ENCODE measurements around the gene APLP2. TPM values are rescaled to one million over a fixed set of nuclear protein-coding genes. Genes with fewer than 3 reads are reported as not detected.

Gene APLP2
- total and polyA plus RNA-seq, 2 experiments from 2014 or later, result 481 to 485 TPM

DNA sequence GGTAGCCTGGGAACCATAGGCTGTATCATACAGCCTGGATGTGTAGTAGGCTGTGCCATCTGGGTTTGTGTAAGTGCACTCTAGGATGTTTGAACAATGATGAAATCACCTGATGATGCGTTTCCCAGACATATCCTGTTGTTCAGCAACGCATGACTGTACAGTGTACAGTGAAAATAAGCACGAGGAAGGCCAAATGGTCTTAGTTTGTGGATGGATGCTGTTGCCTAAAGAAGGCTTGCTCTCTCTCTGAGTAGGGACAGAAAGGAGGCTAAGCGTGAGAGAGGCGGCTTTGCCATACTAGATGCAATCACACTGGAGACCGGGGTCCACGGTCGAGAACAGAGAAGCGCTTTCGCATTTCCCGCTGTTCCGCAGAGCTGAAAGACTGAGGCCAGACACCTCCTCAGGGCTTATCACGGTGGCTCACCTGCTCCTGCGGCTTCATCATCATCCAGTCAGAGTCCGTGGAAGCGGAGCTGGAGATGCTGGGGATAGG, 27.6 kb upstream of the APLP2 start:
- Histone ChIP-seq H4K20me1 (ENCODE audit: insufficient read depth, poor library complexity, severe bottlenecking) (no peaks in the 10 kb centered on the region), H3K27me3 (no peaks in the 10 kb centered on the region), H3K79me2 (no peaks in the 10 kb centered on the region), H3K4me1 (ENCODE audit: insufficient read depth) (no peaks in the 10 kb centered on the region), H2AFZ (no peak overlapping the region), H3K4me3 (no peak overlapping the region), H3K27ac (no peak overlapping the region), H3K36me3 (replicated peaks; ENCODE audit: insufficient read depth, low read depth) (no peaks in the 10 kb centered on the region), H3K9me3 (ENCODE audit: low read depth) (no peaks in the 10 kb centered on the region), H3K4me2 (no peak overlapping the region), H3K9me2 (replicated peaks; ENCODE audit: insufficient read depth) (no peaks in the 10 kb centered on the region)
- no peak for DNase-seq (ENCODE audit: low spot score)
- WGBS (ENCODE audit: low lambda C conversion rate, missing lambda C conversion rate), result 85% methylated on average over 16 of the region's 16 CpGs
- no peak for TF ChIP-seq EZH2phosphoT487 (IDR thresholded peaks at IDR 0.05; ENCODE audit: low read depth, severe bottlenecking, unreplicated experiment)
- TF ChIP-seq, protein P1, sequence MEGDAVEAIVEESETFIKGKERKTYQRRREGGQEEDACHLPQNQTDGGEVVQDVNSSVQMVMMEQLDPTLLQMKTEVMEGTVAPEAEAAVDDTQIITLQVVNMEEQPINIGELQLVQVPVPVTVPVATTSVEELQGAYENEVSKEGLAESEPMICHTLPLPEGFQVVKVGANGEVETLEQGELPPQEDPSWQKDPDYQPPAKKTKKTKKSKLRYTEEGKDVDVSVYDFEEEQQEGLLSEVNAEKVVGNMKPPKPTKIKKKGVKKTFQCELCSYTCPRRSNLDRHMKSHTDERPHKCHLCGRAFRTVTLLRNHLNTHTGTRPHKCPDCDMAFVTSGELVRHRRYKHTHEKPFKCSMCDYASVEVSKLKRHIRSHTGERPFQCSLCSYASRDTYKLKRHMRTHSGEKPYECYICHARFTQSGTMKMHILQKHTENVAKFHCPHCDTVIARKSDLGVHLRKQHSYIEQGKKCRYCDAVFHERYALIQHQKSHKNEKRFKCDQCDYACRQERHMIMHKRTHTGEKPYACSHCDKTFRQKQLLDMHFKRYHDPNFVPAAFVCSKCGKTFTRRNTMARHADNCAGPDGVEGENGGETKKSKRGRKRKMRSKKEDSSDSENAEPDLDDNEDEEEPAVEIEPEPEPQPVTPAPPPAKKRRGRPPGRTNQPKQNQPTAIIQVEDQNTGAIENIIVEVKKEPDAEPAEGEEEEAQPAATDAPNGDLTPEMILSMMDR (IDR thresholded peaks at IDR 0.05; ENCODE audit: poor library complexity), result no peak
- no peak for TF ChIP-seq EZH2 (IDR thresholded peaks at IDR 0.05; ENCODE audit: borderline replicate concordance)

DNA sequence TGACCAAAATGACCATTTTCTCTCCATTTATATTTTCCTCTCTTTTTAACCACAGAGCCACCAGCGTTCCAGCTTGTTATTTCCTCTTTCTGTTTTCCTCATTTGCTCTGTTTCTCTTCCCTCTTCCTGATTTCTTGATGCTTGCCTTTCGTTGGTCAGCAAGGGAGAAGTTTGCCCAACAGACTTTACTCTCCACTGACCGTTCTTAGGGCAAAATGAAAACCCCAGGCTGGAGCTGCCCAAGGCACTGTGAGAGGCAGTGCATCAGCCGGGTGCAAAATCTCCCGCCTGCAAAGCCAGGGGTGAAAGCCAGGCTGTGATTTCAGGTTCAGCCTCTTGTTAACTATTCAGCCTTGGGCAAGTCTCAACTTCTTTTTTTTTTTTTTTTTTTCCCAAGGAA, 26.1 kb upstream of the APLP2 start:
- Histone ChIP-seq H2AFZ (no peak overlapping the region), H3K4me3 (no peak overlapping the region), H3K79me2 (no peaks in the 10 kb centered on the region), H4K20me1 (ENCODE audit: insufficient read depth, poor library complexity, severe bottlenecking) (no peaks in the 10 kb centered on the region), H3K9me3 (ENCODE audit: low read depth) (no peaks in the 10 kb centered on the region), H3K36me3 (replicated peaks; ENCODE audit: insufficient read depth, low read depth) (no peaks in the 10 kb centered on the region), H3K4me1 (ENCODE audit: insufficient read depth) (no peaks in the 10 kb centered on the region), H3K27ac (no peak overlapping the region), H3K27me3 (no peaks in the 10 kb centered on the region), H3K4me2 (no peak overlapping the region), H3K9me2 (replicated peaks; ENCODE audit: insufficient read depth) (no peaks in the 10 kb centered on the region)
- no peak for DNase-seq (ENCODE audit: low spot score)
- 89% methylated on average over 5 of the region's 5 CpGs for WGBS (ENCODE audit: low lambda C conversion rate, missing lambda C conversion rate)
- TF ChIP-seq EZH2 (IDR thresholded peaks at IDR 0.05; ENCODE audit: borderline replicate concordance) (no peak), EZH2phosphoT487 (IDR thresholded peaks at IDR 0.05; ENCODE audit: low read depth, severe bottlenecking, unreplicated experiment) (no peak)
- TF ChIP-seq, protein P1 (IDR thresholded peaks at IDR 0.05; ENCODE audit: poor library complexity), result no peak

DNA sequence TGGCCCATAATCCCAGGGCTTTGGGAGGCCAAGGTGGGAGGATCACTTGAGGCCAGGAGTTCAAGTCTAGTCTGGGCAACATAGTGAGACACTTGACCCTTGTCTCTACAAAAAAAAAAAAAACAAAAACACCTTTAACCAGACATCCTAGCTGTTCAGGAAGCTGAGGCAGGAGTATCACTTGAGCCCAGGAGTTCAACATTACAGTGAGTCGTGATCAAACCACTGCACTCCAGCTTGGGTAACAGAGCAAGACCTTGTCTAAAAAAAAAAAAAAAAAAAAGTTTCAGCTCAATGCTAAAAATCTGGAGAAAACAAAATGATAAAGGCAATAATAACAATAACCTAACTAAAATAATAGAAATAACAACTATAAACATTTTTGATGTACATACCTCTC, 22.6 kb upstream of the APLP2 start:
- H3K9me3 ChIP-seq (ENCODE audit: low read depth), result no peaks in the 10 kb centered on the region
- no peak for TF ChIP-seq EZH2 (IDR thresholded peaks at IDR 0.05; ENCODE audit: borderline replicate concordance)
- TF ChIP-seq, protein P1 (IDR thresholded peaks at IDR 0.05; ENCODE audit: poor library complexity), result no peak
- no peak for TF ChIP-seq EZH2phosphoT487 (IDR thresholded peaks at IDR 0.05; ENCODE audit: low read depth, severe bottlenecking, unreplicated experiment)
- no peaks in the 10 kb centered on the region for H3K27me3 ChIP-seq
- H3K4me2 ChIP-seq, result no peak overlapping the region
- H3K36me3 ChIP-seq (replicated peaks; ENCODE audit: insufficient read depth, low read depth), result no peaks in the 10 kb centered on the region
- H3K27ac ChIP-seq, result no peak overlapping the region
- DNase-seq (ENCODE audit: low spot score), result no peak
- H3K4me1 ChIP-seq (ENCODE audit: insufficient read depth), result peaks cover 11% of the 10 kb centered on the region
- WGBS (ENCODE audit: low lambda C conversion rate, missing lambda C conversion rate), result 71% methylated on average over 1 of the region's 1 CpG
- H3K9me2 ChIP-seq (replicated peaks; ENCODE audit: insufficient read depth), result no peaks in the 10 kb centered on the region
- no peaks in the 10 kb centered on the region for H4K20me1 ChIP-seq (ENCODE audit: insufficient read depth, poor library complexity, severe bottlenecking)
- H2AFZ ChIP-seq, result no peak overlapping the region
- no peaks in the 10 kb centered on the region for H3K79me2 ChIP-seq
- no peak overlapping the region for H3K4me3 ChIP-seq

Data from hepatocyte (in vitro differentiated cells).